Thyroid gland (tissue), 4 donors: ENCODE results near the gene DLG2.

Source experiments
- CTCF ChIP-seq, 6 experiments: fragments of 200-600 bp in 3 of 6; fragments of 450-650 bp in 3 of 6; sonication (generic) in 3 of 6; IDR thresholded peaks; one replicate each; pipeline ENCODE4 v1.5.1; 2016 to 2019; ENCODE audit warnings: antibody characterized with exemption in 6 of 6, mild to moderate bottlenecking in 2 of 6, inconsistent platforms in 1 of 6, moderate library complexity in 1 of 6
- POLR2A ChIP-seq, 2 donors: fragments of 450-650 bp; IDR thresholded peaks; one replicate each; pipeline ENCODE4 v1.6.1; 2017; ENCODE audit warnings: antibody characterized with exemption in 2 of 2, mild to moderate bottlenecking in 2 of 2, moderate library complexity in 1 of 2

GRCh38 chr11:85236211-85236610 is 390.9 kb downstream of the DLG2 start:
- TF ChIP-seq POLR2A (IDR thresholded peaks at IDR 0.05) (no peak), CTCF (IDR thresholded peaks at IDR 0.05) (no peak)
